Measurements from ENCODE around the gene TMOD2.

Gene TMOD2

GRCh38 chr15:51849860-51850259, 98.5 kb downstream of the TMOD2 start:
- no peaks in the 10 kb centered on the region for H3K27me3 ChIP-seq (ENCODE audit: control insufficient read depth, insufficient read depth, low read length)
- no peak overlapping the region for H3K4me3 ChIP-seq (ENCODE audit: low read depth, low read length)
- no peaks in the 10 kb centered on the region for H3K9me3 ChIP-seq (ENCODE audit: control insufficient read depth, insufficient read depth, low read length)
- H3K36me3 ChIP-seq (ENCODE audit: control insufficient read depth, insufficient read depth, low read length) = no peaks in the 10 kb centered on the region
- no peak overlapping the region for H3K9ac ChIP-seq (ENCODE audit: low read depth, low read length)
- H3K4me1 ChIP-seq (ENCODE audit: control insufficient read depth, insufficient read depth, low read length) = peaks cover 1% of the 10 kb centered on the region

DNA sequence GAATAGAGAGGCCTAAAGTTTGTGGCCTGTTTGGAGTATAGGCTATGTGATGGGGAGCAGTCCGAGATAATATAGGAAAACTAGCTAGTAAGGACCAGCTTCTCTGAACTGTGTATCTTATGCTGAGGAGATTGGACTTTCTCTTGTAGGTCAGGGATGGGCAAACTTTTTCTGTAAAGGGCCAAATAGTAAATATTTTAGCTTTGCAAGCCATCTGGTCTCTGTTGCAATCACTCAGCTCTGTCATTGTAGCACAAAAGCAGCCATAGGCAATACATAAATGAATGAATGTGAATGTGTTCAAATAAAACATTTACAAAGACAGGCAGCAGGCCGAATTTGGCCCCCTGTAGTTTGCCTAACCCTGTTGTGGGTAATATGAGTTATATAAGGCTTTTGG, 102.6 kb downstream of the TMOD2 start:
- Histone ChIP-seq H3K4me1 (ENCODE audit: control insufficient read depth, insufficient read depth, low read length) (peaks cover 14% of the 10 kb centered on the region), H3K4me3 (ENCODE audit: low read depth, low read length) (no peak overlapping the region), H3K36me3 (ENCODE audit: control insufficient read depth, insufficient read depth, low read length) (no peaks in the 10 kb centered on the region), H3K9me3 (ENCODE audit: control insufficient read depth, insufficient read depth, low read length) (no peaks in the 10 kb centered on the region), H3K9ac (ENCODE audit: low read depth, low read length) (no peak overlapping the region), H3K27me3 (ENCODE audit: control insufficient read depth, insufficient read depth, low read length) (no peaks in the 10 kb centered on the region)

GRCh38 chr15:51855612-51856011, 104.2 kb downstream of the TMOD2 start:
- Histone ChIP-seq H3K4me3 (ENCODE audit: low read depth, low read length) (no peak overlapping the region), H3K27me3 (ENCODE audit: control insufficient read depth, insufficient read depth, low read length) (no peaks in the 10 kb centered on the region), H3K9me3 (ENCODE audit: control insufficient read depth, insufficient read depth, low read length) (no peaks in the 10 kb centered on the region), H3K9ac (ENCODE audit: low read depth, low read length) (no peak overlapping the region), H3K4me1 (ENCODE audit: control insufficient read depth, insufficient read depth, low read length) (peaks cover 14% of the 10 kb centered on the region), H3K36me3 (ENCODE audit: control insufficient read depth, insufficient read depth, low read length) (no peaks in the 10 kb centered on the region)

DNA sequence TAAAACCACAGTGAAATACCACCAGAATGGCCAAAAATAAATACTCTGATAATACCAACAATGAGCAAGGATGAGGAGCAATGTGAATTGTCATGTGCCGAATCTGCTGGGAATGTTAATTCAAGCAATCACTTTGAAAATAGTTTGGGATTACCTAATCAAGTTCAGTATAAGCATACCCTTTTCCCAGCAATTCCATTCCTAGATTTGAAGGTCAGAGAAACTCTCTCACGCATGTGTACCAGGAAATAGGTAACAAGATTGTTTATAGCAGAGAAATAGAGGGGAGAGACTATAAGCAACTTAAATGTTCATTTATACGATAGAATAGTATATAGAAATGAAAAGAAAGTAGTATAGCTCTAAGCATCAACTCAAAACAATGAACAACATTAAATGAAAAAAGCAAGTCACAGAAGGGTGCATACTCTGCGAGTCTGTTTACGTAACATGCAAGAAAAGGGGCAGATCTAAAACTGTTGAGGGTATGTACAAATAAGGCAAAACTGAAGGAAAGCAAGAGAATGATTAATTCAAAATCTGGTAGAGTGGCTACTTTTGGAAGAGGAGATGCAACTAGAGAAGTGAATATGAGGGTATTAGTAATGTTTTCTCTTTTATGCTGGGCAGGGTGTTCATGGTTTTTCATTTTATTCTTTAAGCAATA, 105.5 kb downstream of the TMOD2 start:
- Histone ChIP-seq H3K4me1 (ENCODE audit: control insufficient read depth, insufficient read depth, low read length) (peaks cover 14% of the 10 kb centered on the region), H3K36me3 (ENCODE audit: control insufficient read depth, insufficient read depth, low read length) (no peaks in the 10 kb centered on the region), H3K9me3 (ENCODE audit: control insufficient read depth, insufficient read depth, low read length) (no peaks in the 10 kb centered on the region), H3K27me3 (ENCODE audit: control insufficient read depth, insufficient read depth, low read length) (no peaks in the 10 kb centered on the region), H3K4me3 (ENCODE audit: low read depth, low read length) (no peak overlapping the region), H3K9ac (ENCODE audit: low read depth, low read length) (no peak overlapping the region)

DNA sequence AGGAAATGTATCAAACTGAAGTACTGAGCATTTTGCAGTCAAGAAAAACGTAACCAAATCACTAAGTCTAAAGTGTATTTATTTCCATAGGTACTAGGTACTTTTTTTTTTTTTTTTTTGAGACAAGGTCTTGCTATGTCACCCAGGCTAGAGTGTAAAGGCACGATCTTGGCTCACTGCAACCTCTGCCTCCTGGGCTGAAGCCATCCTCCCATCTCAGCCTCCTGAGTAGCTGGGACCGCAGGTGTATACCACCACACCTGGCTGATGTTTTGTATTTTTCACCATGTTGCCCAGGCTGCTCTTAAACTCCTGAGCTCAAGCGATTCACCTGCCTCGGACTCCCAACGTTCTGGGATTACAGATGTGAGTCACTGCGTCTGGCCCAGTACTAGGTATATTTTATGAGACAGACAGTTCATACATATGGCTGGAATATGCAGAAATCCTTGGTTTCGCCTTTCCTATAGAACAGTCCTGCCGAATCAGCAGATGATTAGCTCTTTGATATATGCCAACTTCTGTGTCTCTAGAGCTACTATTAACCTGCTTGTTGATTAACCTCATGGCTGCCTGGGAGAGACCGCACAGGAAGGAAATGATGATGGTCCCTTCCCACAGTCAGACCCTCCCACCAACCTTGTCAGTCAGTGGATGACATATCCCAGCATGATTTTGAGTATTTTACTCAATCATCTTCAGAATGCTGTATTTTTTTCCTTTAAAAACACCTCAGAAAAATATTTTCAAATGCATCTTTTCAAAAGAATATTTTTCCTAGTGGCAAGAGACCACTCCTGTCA, 110.4 kb downstream of the TMOD2 start:
- H3K27me3 ChIP-seq (ENCODE audit: control insufficient read depth, insufficient read depth, low read length) = no peaks in the 10 kb centered on the region
- no peak overlapping the region for H3K4me3 ChIP-seq (ENCODE audit: low read depth, low read length)
- no peaks in the 10 kb centered on the region for H3K36me3 ChIP-seq (ENCODE audit: control insufficient read depth, insufficient read depth, low read length)
- H3K9me3 ChIP-seq (ENCODE audit: control insufficient read depth, insufficient read depth, low read length) = no peaks in the 10 kb centered on the region
- H3K9ac ChIP-seq (ENCODE audit: low read depth, low read length) = no peak overlapping the region
- H3K4me1 ChIP-seq (ENCODE audit: control insufficient read depth, insufficient read depth, low read length) = peaks cover 10% of the 10 kb centered on the region

- no peaks in the 10 kb centered on the region for H3K27me3 ChIP-seq (ENCODE audit: control insufficient read depth, insufficient read depth, low read length)
- H3K9ac ChIP-seq (ENCODE audit: low read depth, low read length) = no peak overlapping the region
- H3K36me3 ChIP-seq (ENCODE audit: control insufficient read depth, insufficient read depth, low read length) = no peaks in the 10 kb centered on the region
- no peaks in the 10 kb centered on the region for H3K9me3 ChIP-seq (ENCODE audit: control insufficient read depth, insufficient read depth, low read length)
- H3K4me1 ChIP-seq (ENCODE audit: control insufficient read depth, insufficient read depth, low read length) = peaks cover 5% of the 10 kb centered on the region
- no peak overlapping the region for H3K4me3 ChIP-seq (ENCODE audit: low read depth, low read length)
Measured at GRCh38 chr15:51863131-51863530, 111.7 kb downstream of the TMOD2 start.

DNA sequence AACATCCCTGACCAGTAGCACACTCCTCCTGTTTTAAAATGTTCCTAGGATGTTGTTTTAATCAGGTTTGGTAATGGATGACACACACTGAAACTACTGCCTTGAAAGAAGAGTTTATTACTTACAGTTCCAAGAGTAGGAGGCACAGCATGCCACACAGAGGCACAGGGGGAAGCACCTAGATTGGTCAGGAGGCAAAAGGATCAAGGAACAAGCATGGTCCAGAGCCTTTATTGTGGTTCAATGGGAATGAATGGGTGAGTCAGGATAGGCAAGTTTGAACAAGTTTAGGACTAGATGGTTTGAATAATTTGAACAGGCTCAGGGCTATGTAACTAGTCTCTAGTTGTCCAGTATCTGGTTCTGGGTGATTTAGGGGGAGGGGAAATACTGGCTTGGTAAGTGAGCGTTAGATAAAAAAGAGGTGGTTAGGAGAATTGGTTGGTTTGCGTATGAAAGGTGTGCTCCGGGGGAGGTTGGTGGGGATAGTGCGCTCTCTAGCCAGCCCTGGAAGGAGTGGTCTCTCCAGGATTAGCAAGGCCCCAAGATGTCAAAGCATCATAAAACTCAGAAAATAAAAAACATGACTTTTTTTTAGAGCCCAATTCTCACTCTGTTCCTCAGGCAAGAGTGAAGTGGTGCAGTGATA, 113.1 kb downstream of the TMOD2 start:
- Histone ChIP-seq H3K9ac (ENCODE audit: low read depth, low read length) (no peak overlapping the region), H3K36me3 (ENCODE audit: control insufficient read depth, insufficient read depth, low read length) (no peaks in the 10 kb centered on the region), H3K9me3 (ENCODE audit: control insufficient read depth, insufficient read depth, low read length) (no peaks in the 10 kb centered on the region), H3K4me1 (ENCODE audit: control insufficient read depth, insufficient read depth, low read length) (peaks cover 5% of the 10 kb centered on the region), H3K4me3 (ENCODE audit: low read depth, low read length) (peak overlapping the region; percentile 3), H3K27me3 (ENCODE audit: control insufficient read depth, insufficient read depth, low read length) (no peaks in the 10 kb centered on the region)

DNA sequence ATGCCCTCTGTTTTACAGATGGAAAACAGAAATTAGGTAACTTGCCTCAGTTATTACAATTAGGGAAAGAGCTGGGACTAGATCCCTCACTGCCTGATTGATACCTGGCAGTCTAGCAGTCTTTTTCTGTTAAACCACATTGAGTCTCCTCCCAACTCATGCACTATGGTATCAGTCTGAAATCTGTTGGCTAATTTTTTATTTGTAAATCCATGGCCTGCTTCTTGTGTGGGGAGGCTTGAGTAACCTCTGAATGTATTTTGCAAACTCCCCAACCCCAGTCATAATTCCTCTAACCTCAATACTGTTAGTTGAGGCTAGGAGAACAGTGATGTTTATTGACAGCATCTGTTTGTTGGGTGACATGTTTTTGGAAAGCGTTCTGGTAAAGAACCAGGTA, 113.9 kb downstream of the TMOD2 start:
- H3K36me3 ChIP-seq (ENCODE audit: control insufficient read depth, insufficient read depth, low read length) = no peaks in the 10 kb centered on the region
- no peak overlapping the region for H3K4me3 ChIP-seq (ENCODE audit: low read depth, low read length)
- H3K9me3 ChIP-seq (ENCODE audit: control insufficient read depth, insufficient read depth, low read length) = no peaks in the 10 kb centered on the region
- H3K4me1 ChIP-seq (ENCODE audit: control insufficient read depth, insufficient read depth, low read length) = peaks cover 5% of the 10 kb centered on the region
- H3K27me3 ChIP-seq (ENCODE audit: control insufficient read depth, insufficient read depth, low read length) = no peaks in the 10 kb centered on the region
- no peak overlapping the region for H3K9ac ChIP-seq (ENCODE audit: low read depth, low read length)
